NCI-H524 (cell line): ENCODE measurements around the gene COX19.
"Not testable (repeated sequence)": the region's sequence is repeated elsewhere in the genome, so short reads cannot be mapped to it uniquely, and the experiment has no call there.

ENCODE experiments used
- DNase-seq, 2 experiments: peaks; one replicate each; lab custom pipeline; 2025; lab: John Stamatoyannopoulos, UW

COX19 gene

GRCh38 chr7:944744-945143 lies 30.6 kb downstream of the COX19 start:
- no peak for DNase-seq

- not testable (repeated sequence) for DNase-seq
Measured at GRCh38 chr7:943793-944192, 31.6 kb downstream of the COX19 start.

- no peak for DNase-seq
Measured at GRCh38 chr7:940599-941408, 34.5 kb downstream of the COX19 start.

- DNase-seq: no peak
Measured at GRCh38 chr7:939843-940242, 35.5 kb downstream of the COX19 start.

GRCh38 chr7:938546-939185 lies 36.7 kb downstream of the COX19 start:
- DNase-seq: no peak

GRCh38 chr7:937856-938484 lies 37.4 kb downstream of the COX19 start:
- DNase-seq: no peak

GRCh38 chr7:936386-937054 lies 38.8 kb downstream of the COX19 start:
- DNase-seq: no peak

DNA sequence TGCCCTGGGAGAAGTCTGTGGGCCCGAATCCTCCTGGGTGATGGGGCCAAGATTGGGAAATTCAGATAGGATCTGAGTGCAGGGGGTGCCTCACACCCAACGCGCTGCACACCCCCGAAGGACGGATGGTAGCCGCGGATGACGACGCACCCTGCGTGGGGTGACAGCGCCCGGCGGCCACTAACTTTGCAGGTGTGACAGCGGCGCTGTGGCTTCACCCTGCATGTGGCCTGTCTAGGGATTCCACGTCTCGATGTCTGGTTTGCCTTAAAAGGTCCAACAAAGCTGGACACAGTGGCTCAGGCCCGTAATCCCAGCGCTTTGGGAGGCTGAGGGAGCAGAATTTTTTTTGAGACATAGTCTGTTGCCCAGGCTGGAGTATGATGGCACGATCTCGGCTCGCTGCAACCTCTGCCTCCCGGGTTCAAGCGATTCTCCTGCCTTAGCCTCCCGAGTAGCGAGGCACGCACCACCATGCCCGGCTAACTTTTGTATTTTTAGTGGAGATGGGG lies 39.4 kb downstream of the COX19 start:
- no peak for DNase-seq

- no peak for DNase-seq
Measured at GRCh38 chr7:935164-935873, 40.0 kb downstream of the COX19 start.

DNA sequence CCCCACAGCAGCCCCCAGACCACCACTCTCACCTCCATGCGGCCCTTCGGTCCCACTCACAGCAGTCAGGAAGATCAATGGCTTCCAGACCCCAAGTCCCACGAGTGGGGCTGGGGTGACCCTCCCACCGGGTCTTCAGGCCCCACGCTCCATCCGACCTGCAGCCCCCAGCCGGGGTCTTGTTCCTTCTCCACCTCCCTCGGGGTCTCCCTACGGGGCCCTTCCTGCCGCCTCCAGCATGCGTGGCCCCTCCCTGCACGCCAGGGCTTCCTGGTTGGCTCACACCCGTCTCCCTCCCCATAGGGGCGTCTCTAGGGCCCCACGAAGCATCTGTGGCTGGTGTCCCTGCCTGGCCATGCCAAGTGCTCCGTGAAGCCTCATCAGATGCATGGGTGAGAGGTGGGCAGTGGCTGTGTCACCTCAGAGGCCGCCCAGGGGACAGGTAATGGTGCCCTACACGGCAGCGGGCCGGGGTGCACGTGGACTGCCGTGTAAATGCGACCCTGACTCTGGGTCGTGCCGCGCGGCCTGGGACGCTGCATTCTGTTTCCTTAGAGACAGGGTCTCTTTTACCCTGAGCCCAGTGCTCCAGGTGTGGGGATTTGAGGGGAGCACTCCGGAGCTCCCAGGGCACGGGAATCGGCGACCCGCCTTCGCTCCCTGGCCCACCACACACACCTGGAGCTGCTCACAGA lies 40.7 kb downstream of the COX19 start:
- no peak for DNase-seq

- DNase-seq: no peak
Measured at GRCh38 chr7:932651-932975, 42.7 kb downstream of the COX19 start.

DNA sequence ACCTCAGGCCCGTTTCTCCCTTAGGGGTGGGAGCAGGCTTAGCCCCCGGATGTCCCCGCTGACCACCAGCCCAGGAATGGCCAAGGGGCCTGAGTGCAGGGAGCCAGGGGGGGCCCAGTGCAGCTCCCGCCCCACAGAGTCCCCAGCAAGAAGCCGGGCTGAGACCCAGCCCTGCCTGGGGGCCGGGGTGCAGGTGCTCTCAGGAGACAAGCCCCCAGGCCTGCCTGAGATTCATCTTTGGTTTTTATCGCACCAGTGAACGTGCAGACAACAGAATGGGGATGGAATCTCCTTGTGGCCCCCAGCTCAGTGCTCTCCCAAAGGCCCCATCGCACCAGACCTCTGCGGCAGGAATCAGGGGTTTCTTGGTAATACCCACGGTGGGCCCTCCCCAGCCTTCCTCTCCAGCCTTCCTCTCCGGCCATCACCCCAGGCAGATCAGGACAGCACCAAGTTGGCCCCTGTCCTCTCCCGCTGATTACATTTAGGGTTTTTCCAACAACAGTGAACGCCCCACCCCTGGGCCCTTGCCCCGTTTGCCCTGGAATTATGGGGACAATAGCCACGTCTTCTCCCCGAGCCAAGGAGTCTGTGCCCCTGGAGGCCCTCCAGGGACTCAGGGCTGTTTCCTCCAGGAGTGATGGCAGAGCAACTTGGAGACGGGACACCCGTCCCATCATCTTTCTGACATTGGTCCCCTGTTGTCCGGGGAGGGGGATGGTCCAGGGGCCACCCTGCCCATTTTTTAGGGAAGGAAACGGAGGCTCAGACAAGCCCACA lies 43.3 kb downstream of the COX19 start:
- DNase-seq: no peak

- no peak for DNase-seq
Measured at GRCh38 chr7:930975-931758, 44.2 kb downstream of the COX19 start.

DNA sequence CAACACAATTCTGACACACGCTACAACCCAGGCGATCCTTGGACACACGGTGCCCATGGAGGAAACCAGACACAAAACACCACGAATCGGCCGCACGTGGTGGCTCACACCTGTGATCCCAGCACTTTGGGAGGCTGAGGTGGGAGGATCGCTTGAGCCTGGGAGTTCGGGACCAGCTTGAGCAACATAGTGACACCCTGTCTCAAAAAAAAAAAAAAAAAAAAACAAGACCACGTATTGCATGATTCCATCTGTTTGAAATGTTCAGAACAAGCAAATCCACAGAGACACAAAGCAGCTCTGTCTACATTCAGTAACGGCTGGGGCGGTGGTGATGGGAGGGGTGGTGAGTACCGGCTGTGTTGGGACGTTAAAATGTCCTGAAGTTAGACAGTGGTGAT lies 46.0 kb downstream of the COX19 start:
- no peak for DNase-seq

GRCh38 chr7:927031-927671 lies 48.2 kb downstream of the COX19 start:
- no peak for DNase-seq

DNA sequence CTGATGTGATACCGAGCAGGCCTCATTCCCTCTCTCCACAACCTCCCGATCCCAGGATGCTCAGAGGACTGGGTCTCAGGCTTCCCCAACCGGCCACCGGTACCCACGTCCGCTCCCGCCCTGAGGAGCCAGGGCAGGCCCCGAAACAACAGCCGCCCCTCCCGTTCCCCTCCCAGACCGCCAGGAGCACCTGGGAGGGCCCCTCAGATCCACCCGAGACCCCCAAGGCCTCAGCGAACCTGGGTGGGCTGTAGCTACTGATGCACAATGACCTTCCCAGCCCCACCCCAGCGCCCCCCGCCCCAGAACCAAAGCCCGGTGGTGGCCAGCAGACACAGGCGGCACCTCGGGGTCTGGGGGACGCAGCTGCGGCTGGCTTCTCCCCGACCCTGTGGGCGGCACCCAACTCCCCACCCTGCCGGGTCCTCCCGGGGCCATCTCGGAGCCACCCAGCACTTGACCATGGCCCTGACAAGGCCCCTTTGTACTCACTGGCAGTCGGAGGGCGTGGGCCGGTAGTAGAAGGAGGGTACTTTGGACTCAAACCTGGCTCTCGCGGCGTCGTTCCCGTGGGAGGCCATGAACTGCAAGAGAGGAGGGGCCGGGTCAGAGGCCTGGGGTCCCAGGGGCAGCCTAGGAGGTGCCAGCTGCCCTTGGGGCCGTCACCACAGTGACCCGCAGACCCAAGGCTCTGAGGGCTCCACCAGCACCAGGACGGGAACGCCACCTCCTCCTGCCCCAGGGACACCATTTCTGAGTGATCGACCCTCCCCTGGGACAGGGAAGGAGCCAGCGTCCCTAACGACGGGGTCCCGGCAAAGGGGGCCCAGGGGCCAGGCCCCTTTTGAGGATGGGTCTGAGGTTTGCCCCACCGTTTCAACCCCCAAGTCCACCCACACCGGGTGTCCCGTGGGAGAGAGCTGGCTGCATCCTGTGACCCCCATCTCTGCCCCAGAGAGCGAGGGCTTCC lies 49.0 kb downstream of the COX19 start:
- no peak for DNase-seq

- DNase-seq: no peak
Measured at GRCh38 chr7:925601-926000, 49.7 kb downstream of the COX19 start.
